Activated naive CD8-positive, alpha-beta T cell treated with anti-CD3 and anti-CD28 coated beads, Interleukin-2, amount 50 U/mL, for 16 hours (primary cell): ENCODE measurements around the gene DMRT1.
"Not testable (repeated sequence)": the region's sequence is repeated elsewhere in the genome, so short reads cannot be mapped to it uniquely, and the experiment has no call there.

Experiments used
- DNase-seq: peaks from one replicate; pipeline ENCODE4 v3.0.0-alpha.2; 2020; ENCODE audit warnings: low read depth, low spot score

Gene DMRT1

GRCh38 chr9:995781-996180 lies 154.3 kb downstream of the DMRT1 start:
- DNase-seq: no peak

- not testable (repeated sequence) for DNase-seq
These were observed 157.0 kb downstream of the DMRT1 start for GRCh38 chr9:998299-999110.

- no peak for DNase-seq
These were observed 160.3 kb downstream of the DMRT1 start for GRCh38 chr9:1001838-1002237.

GRCh38 chr9:1002678-1003077 lies 161.2 kb downstream of the DMRT1 start:
- no peak for DNase-seq

- DNase-seq: no peak
These were observed 163.7 kb downstream of the DMRT1 start for GRCh38 chr9:1005043-1005667.

GRCh38 chr9:1007312-1007711 lies 165.8 kb downstream of the DMRT1 start:
- no peak for DNase-seq

- DNase-seq: no peak
These were observed 166.7 kb downstream of the DMRT1 start for GRCh38 chr9:1008216-1008615.

GRCh38 chr9:1009101-1009707 lies 167.7 kb downstream of the DMRT1 start:
- DNase-seq: peak; percentile 50

GRCh38 chr9:1013021-1013420 lies 171.5 kb downstream of the DMRT1 start:
- no peak for DNase-seq

GRCh38 chr9:1014225-1014624 lies 172.7 kb downstream of the DMRT1 start:
- DNase-seq: no peak

- no peak for DNase-seq
These were observed 173.1 kb downstream of the DMRT1 start for GRCh38 chr9:1014640-1015039.

- DNase-seq: no peak
These were observed 176.6 kb downstream of the DMRT1 start for GRCh38 chr9:1018121-1018520.
